NCI-H2196 (cell line): Measurements from ENCODE around the gene PCNX2.

Source experiments
- DNase-seq: peaks from one replicate; lab custom pipeline; 2025; ENCODE audit not compliant: unreplicated experiment; lab: John Stamatoyannopoulos, UW

Gene PCNX2

GRCh38 chr1:232990176-232991128 lies 305.1 kb downstream of the PCNX2 start:
- DNase-seq = no peak

GRCh38 chr1:232988572-232989040 lies 306.9 kb downstream of the PCNX2 start:
- DNase-seq = no peak

- DNase-seq = no peak
Measured at GRCh38 chr1:232987774-232988140, 307.8 kb downstream of the PCNX2 start.

GRCh38 chr1:232987046-232987773 lies 308.3 kb downstream of the PCNX2 start:
- no peak for DNase-seq

GRCh38 chr1:232986527-232986922 lies 309.0 kb downstream of the PCNX2 start:
- no peak for DNase-seq

- DNase-seq = no peak
Measured at GRCh38 chr1:232985882-232986526, 309.5 kb downstream of the PCNX2 start.

GRCh38 chr1:232984577-232985425 lies 310.7 kb downstream of the PCNX2 start:
- no peak for DNase-seq

GRCh38 chr1:232983817-232984567 lies 311.5 kb downstream of the PCNX2 start:
- DNase-seq = no peak

GRCh38 chr1:232983375-232983774 lies 312.1 kb downstream of the PCNX2 start:
- DNase-seq = no peak

GRCh38 chr1:232982238-232982944 lies 313.1 kb downstream of the PCNX2 start:
- DNase-seq = no peak

GRCh38 chr1:232980986-232981560 lies 314.5 kb downstream of the PCNX2 start:
- DNase-seq = no peak

- no peak for DNase-seq
Measured at GRCh38 chr1:232980355-232980978, 315.1 kb downstream of the PCNX2 start.

GRCh38 chr1:232979558-232979957 lies 316.0 kb downstream of the PCNX2 start:
- no peak for DNase-seq

GRCh38 chr1:232978815-232979214 lies 316.7 kb downstream of the PCNX2 start:
- DNase-seq = no peak

- no peak for DNase-seq
Measured at GRCh38 chr1:232978091-232978634, 317.4 kb downstream of the PCNX2 start.

GRCh38 chr1:232974971-232975370 lies 320.6 kb downstream of the PCNX2 start:
- DNase-seq = no peak

- DNase-seq = no peak
Measured at GRCh38 chr1:232973652-232974611, 321.6 kb downstream of the PCNX2 start.
